ENCODE measurements around the gene ST3GAL3.

- TF ChIP-seq FOXA1 (IDR thresholded peaks at IDR 0.05) (no peak), FOXM1 (IDR thresholded peaks at IDR 0.05; ENCODE audit: borderline replicate concordance) (no peak), ELF4 (IDR thresholded peaks at IDR 0.05) (no peak), FOXK2 (IDR thresholded peaks at IDR 0.05) (no peak), SUZ12 (IDR thresholded peaks at IDR 0.05) (no peak), LEF1 (IDR thresholded peaks at IDR 0.05; ENCODE audit: borderline replicate concordance) (no peak), ZNF384 (IDR thresholded peaks at IDR 0.05) (no peak)
Observed at GRCh38 chr1:43832998-43833397, 125.7 kb downstream of the ST3GAL3 start.
